Measurements from ENCODE around the gene ZDHHC6.
"Not testable (repeated sequence)": the region's sequence is repeated elsewhere in the genome, so short reads cannot be mapped to it uniquely, and the experiment has no call there.

The ZDHHC6 gene

DNA sequence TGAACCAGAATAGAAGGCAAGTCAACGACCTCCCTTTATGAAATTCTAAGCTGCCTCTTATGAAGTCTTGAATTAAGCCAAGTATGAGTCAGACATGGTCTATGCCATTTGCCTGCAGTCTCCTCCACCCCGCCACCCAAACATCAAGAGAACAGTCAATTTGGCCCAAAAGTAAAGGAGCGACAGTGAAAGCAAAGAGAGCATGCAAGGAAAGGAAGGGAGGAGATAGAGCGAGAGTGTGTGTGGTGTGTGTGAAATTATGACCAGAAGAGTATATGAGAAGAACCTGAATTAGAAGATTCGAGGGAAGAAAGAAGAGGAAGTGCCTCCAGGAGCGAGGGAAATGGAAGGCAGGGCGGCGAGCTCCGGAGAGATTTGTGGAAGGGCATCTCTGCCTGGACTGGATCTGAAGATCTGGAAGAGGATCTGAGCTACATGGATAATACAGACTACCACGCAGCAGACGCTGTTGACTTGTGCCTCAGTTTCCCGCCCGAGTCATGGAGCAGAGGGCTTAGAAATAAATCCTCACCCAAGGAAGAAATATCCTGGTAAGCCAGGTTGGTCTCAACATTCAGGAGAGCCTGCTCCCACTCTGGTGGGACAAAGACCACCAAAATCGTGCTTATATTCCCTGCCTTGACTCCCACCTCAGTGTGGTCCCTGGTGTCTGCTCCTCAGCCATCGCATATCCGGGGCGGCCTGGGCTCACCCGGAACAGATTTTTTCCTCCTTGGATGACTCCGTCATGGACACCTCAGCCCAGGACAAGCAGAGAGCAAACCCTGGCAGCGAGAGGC is 459 bp downstream of the ZDHHC6 start:
- no peak for DNase-seq (ENCODE audit: low read depth)

DNA sequence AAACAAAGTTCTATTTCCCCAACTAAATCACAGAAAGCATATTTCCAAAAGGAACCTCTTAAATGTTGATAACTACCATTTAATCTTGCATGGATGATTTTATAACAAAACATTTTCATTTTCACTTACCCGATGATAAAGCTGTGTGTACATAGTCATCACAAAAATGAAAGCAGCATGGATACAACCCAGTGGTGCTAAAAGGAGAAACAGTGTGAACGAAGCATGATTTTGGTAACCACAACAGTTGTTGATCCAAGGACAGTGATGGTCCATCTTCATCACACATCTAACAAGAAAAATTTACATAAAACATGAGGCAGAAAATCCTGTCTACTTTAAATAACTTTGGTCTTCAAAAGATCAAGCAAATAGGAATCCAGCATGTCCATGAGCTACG is 4.7 kb downstream of the ZDHHC6 start:
- DNase-seq (ENCODE audit: low read depth) = no peak

DNA sequence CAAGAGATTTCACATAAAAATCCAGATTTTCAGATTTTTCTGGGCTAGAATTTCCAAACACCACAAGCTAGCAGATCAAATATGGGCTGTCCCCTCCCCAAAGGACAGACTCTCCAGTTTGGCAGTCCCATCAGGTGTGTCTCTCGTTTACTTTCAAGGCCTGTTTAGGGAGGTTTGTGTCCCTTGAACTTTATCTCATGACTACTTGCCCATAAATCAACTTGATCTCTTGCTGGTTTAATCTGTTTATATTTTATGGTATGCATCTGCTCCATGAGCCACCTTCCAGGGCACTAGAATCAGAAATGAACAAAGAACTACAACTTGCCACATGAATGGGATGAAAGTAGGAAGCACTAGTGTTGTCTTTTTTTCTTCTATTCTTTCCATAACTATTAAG is 5.2 kb downstream of the ZDHHC6 start:
- DNase-seq (ENCODE audit: low read depth) = no peak

DNA sequence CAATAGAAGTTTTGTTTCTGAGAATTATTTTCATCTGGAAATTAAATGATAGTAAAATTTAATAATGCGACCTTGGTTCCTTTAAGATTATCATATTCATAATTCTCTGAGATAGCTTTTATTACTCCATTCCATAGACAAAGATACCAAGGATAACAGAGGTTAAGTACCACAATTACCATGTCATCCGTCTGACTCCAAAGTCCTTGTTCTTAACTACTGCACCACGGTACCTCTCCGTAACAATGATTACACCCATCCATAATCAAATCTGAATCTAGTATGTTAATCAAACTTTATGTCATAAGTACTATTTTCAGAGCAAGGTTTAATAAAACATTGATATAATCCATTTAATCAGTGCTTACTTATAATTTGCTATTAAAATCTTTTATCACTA is 8.4 kb downstream of the ZDHHC6 start:
- no peak for DNase-seq (ENCODE audit: low read depth)

DNA sequence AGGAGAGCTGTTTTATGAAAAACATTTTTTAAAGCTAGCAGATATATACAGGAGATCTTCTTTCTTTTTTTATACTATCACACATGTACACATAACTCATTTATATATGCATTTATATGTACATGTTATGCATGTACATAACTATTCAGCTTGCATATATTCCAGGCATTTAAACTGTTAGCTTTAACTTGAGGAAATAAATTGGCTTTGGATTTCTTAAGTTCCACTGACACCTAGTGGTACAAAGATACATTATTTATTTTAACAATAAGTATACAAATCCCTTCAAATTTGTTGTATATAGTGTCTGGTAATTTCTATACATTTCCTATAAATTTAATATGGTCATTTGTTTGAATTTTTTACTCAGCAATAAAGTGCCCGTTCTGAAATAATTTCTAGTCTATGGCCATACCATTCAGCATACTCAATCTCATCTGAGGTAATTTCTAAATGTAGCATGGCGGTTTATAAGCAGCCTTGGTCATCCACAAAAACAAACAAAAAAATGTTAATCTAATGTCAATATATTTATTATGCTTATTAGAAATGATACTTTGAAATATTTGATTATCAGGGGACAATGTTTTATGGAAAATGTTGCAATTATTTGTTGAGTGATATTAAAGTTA is 11.6 kb downstream of the ZDHHC6 start:
- DNase-seq (ENCODE audit: low read depth) = no peak

DNA sequence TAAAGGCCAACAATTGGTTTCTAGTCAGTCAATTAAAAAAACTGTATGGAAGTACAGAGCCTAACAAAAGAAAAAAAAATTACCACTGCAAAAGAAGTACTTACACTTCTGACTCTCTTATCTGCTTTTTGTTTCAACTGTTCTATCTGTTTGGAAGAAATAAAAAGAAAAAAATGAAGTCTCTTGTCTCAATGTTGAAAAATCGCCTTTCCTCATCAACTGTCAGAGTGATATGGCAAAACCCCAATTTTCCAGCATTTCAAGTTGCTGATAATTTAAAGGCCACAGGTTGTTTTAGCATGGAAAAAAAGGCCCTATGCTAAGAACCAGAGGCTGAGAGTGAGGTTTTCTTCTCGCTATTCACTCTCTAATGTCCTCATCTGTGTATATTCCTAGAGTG is 13.6 kb downstream of the ZDHHC6 start:
- no peak for DNase-seq (ENCODE audit: low read depth)

DNA sequence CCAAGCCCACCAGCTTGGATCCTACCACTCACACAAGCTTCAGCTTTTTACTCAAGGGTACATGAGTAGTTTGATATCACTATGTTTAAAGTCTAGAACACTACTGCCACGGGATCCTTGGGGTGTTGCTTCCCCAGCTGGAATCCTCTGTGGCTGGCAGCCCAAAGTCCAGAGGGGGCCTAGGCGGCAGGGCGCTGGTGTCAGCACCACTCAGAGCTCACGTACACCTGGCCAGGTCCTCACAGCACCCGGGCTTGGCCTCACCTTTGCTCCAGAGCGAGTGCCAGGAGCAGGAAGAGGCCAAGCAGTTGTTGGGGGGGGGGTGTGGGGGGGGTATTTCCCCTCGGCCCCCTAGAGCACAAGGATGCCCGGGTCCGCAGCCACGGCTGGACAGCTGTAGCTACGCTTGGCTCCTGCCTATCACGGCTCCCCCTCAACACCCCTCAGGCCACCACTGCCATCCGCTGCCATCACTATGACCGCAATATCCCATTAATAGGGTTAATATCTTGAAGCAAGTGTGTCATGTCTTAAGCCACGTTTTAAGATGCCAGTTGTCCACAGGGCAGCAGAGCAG is 17.0 kb downstream of the ZDHHC6 start:
- no peak for DNase-seq (ENCODE audit: low read depth)

DNA sequence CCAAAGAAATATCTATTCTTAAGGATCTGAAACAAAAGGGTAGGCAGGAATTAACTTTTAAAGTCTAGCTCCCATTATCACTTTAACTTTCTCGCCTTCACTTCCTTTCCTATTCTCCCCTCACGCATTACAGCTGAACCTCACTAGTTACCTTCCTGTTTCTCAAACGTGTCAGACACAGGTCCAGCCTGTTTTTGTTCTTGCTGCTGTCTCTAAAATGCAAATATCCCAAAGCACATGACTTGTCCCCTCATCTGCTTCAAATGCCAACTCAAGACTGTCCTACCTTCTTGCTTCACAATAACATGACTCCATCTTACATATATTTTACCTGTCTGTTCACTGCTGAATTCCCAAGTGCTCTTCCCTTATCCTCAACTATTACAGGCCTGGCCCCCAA is 17.6 kb downstream of the ZDHHC6 start:
- DNase-seq (ENCODE audit: low read depth) = no peak

DNA sequence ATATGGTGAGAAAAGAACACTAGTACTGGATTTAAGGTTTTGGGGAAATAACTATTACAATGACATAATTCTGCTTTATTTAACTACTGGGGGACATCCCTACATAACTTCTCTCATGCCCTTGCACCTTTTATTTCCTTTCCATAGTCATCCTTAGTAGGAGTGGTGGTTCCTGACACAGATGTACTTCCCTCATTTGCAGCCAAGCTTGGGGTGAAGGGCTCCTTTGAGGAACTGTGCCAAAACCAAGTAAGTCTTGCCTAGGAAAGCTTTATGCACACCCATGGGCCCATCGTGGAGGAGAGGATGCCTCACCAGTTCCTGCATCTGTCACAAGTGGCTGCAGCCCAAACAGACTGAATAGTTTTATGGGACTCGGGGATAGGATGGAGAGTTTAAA is 20.6 kb downstream of the ZDHHC6 start:
- no peak for DNase-seq (ENCODE audit: low read depth)

DNA sequence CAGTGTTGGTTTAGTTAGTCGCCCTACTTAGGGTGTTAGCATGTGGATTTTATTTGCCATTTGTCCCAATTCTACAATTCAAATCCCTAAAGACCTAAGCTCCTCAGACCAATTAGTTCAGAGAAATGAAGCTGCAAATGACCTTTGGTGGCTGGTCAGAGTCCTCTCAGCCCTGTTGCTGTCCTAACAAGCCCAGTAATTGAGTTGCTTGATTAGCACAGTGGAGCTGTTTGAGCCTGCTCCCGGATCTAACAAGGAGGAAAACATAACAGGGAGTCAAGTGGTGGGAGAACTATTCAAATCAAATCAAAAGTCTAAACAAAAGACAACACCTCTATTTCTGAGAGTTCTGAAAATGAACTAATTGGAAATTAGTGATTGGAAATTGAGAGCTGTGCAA is 22.1 kb downstream of the ZDHHC6 start:
- DNase-seq (ENCODE audit: low read depth) = no peak

DNA sequence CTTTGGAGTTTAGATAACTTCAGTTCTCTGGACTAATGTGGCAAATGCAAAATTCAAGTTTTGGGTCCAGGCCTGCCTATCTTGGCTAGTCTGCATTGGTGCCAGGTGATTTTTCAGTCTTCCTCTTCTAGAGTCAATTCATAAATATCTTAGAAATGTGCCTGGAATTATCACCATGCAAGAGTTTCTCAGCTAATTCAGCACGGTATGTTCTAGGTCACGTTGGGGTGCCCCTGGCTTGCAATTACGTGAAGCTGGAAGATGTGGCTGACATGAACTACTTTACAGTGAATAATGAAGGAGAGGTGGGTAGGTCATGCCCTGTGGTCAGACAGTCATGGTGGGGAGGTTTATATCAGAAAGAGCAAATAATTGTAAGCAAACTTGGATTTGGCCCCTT is 25.0 kb downstream of the ZDHHC6 start:
- DNase-seq (ENCODE audit: low read depth) = no peak

DNA sequence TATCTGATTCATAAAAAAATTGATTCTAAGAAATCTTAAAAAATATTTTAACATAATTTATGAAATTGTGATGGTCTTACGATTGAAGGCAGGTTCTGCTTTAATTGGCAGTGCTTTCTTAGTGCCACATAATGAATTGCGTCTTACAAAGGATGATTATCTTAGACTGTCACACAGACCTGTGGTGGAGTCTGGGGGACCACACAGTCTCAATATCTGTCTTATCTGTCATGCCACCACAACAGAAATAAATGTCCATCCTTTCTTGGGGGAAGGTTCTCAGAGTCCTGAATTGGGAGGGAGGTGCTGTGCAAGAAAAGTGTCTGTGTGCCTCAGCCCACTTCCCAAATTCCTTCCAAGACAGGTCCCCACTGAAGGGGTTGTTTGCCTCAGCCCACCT is 34.0 kb downstream of the ZDHHC6 start:
- DNase-seq (ENCODE audit: low read depth) = no peak

DNA sequence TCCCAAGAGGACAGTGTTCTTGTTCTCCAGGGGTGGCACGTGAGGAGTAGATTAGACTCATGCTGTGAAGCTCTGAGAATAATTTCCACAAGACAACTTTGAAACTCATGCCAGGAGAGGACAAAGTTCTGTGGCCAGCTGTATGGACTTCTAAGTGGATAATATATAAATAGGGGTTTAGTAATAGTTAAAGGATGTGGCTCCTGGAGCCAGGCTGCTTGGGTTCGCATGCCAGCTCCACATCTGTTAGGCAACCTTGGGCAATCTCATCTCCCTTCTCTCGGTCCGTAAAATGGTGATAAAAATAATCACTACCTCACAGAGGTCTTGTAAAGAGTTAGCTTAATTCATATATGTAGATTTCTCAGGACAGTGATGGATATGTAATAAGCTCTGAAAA is 37.0 kb downstream of the ZDHHC6 start:
- DNase-seq (ENCODE audit: low read depth) = no peak

DNA sequence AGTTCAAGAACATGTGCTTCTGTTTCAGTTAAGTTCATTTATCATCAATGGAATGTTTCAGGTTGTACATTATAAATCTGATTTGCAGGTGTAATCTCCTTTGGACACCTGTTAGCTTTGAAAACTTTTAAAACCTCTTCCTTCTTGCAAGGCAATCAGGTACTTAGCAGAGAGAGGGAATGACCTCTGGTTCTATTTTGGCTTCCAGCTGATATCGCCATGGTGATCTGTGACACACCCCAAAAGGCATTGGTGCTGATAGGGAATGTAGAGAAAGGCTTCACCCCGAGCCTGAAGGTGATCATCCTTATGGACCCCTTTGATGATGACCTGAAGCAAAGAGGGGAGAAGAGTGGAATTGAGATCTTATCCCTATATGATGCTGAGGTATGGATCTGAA is 37.4 kb downstream of the ZDHHC6 start:
- DNase-seq (ENCODE audit: low read depth) = no peak

DNA sequence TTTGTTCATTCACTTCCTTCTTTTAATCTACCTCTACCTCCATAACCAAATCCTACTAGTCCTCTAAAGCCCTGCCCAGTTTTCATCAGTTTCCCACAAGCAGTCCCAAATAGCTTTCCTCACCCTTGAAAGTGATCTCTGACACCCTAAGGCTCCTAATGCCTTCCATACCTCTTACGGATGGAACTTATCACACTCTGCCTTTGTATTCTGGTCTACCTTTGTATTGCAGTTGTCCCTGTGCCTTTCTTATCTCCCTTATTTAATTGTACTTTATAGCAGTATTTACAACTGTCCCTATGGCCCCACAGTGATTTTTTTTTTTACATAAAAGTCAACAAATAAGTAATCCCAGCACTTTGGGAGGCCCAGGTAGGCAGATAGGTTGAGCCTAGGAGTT is 39.0 kb downstream of the ZDHHC6 start:
- DNase-seq (ENCODE audit: low read depth) = no peak

DNA sequence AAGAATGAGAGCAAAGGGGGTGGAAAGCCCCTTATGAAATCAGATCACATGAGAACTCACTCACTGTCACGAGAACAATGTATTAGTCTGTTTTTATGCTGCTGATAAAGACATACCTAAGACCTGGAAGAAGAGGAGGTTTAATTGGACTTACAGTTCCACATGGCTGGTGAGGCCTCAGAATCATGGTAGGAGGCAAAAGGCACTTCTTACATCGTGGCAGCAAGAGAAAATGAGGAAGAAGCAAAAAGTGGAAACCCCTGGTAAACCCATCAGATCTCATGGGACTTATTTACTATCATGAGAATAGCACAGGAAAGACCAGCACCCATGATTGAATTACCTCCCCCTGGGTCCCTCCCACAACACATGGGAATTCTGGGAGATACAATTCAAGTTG is 39.9 kb downstream of the ZDHHC6 start:
- DNase-seq (ENCODE audit: low read depth) = not testable (repeated sequence)

DNA sequence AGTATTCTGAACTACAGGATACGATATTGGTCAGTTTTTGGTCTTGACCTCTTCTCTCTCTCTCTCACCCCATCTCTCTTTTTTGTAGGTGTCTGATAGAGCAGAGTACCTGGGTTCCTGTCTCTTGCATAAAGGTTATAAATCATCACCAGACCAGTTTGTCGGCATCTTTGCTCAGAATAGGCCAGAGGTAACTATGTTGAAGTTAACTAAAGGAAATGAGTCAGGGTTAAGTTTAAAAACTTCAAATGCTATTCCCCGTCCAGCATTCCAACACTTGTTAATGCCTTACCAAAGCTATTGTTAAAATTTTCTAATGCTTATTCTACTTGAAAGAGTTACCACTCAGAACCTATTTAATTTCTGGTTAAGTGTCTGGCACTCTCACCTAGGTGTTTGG is 42.1 kb downstream of the ZDHHC6 start:
- no peak for DNase-seq (ENCODE audit: low read depth)

DNA sequence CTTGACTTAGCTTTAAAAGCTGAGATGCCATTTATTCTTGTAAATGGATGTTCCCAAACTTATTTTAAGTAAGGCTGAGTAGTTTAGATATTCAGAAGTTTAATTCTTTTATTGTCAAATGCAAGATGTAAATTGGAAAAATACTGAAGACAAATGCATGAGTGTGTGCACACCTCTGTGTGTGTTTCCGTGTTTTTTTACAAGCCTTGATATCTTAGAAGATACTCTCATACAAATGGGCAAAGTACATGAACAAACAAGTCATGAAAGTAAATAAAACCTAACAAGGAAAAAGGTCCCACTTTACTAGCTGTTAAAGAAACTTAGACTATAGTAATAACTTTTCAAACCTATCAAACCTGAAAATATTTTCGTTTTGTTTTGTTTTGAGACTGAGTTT is 43.8 kb downstream of the ZDHHC6 start:
- no peak for DNase-seq (ENCODE audit: low read depth)

DNA sequence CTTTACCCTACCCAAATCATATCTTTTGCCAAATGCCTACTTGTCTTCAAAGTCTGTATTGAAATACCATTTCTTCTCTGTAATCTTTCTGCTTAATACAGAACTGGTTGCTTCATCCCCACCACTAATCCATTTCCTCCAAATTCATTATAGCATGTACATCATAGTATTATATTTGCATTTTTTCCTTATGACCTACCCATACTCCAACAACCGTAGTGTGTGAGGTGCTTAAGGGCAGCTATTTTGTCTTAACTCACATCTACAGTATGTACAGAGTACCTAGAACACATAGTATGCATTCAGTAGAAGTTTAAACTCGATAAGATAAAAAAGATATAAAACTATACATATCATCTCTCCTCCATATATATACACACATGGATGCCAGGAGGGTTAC is 49.1 kb downstream of the ZDHHC6 start:
- no peak for DNase-seq (ENCODE audit: low read depth)

DNA sequence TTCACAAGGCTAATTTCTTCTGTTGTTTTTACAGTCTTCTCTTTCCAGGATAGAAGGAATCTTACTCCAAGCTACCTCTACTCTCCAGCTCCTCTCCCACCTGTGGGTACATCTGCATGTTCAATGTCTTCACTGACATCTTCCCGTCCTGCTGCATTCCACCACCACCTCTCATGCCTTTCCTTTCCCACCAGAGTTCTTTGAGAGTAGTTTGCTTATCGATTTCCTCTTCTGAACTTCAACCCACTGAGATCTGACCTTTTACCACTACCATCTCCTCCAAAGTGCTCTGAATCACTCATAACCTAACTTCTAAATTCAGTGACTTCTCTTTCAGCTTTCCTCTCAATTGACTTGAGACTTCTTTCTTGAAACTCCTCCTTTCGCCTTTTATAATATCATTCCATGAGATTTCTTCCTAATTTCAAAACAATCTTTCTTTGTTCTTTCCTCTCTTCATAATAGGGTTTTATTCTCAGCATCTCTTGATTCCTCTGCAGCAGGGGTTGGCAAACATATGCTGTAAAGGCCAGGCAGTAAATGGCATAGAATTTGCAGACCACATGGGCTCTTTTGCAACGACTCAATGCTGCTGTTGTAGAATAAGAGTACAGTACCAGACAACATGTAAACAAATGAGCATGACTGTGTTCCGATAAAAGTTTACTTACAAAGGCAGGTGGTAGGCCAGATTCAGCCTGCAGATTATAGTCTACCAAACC is 50.7 kb downstream of the ZDHHC6 start:
- no peak for DNase-seq (ENCODE audit: low read depth)

DNA sequence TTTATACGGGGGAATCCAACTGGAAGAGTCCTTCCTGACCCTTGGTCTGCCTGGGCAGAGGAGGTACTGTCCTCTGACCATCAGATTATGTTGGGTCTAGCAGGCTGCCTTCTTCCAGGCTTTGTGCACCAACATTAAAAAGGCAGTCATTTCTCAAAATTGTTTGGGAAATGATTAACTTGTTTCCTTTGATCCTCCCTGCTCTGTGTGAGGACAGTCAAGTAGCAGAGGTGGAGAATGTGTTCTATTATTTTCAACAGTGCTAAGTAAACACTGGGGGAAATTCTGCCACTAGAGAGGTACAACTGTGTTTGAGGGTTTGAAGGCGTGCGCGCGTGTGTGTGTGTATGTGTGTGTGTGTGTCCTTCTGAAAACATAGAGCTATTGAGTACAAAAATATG is 52.2 kb downstream of the ZDHHC6 start:
- no peak for DNase-seq (ENCODE audit: low read depth)

DNA sequence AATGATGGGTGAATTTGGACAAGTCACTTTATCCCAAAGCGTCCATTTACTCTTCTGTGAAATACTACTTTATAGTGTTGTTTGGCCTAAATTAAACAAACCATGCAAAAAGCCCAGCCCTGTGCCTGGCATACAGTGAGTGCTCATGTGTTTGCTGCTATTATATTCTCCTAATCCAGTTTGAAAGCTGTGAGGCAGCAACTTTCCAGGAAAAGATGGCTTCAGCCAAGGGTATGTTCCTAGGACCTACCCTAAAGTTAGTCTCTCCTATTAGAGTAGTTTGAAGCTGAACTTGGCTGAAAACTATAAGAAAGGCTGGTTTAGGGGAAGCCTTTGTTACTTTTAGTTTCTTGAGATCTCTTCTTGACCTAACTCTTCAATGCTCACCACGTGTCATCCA is 52.9 kb downstream of the ZDHHC6 start:
- no peak for DNase-seq (ENCODE audit: low read depth)

DNA sequence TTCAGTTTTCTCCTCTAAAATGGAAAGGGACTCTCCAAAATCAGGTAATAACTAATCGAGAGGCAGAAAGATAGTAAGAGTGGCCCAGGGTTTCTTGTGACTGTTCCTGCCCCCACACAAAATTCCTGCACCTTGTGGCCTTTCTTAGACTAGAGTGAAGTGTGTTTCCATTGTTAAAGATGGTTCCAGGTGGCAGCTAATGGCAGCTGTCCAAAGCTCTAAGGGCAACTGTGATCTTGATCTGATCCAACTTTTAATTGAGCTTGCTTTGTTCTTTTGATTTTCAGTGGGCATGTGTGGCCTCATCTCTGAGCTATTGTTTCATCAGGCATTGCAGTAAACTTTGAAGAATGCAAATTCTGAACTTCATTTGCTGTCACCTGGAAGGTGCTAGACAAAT is 53.4 kb downstream of the ZDHHC6 start:
- DNase-seq (ENCODE audit: low read depth) = no peak
